ENCODE results near the gene BEST2.

The BEST2 gene

DNA sequence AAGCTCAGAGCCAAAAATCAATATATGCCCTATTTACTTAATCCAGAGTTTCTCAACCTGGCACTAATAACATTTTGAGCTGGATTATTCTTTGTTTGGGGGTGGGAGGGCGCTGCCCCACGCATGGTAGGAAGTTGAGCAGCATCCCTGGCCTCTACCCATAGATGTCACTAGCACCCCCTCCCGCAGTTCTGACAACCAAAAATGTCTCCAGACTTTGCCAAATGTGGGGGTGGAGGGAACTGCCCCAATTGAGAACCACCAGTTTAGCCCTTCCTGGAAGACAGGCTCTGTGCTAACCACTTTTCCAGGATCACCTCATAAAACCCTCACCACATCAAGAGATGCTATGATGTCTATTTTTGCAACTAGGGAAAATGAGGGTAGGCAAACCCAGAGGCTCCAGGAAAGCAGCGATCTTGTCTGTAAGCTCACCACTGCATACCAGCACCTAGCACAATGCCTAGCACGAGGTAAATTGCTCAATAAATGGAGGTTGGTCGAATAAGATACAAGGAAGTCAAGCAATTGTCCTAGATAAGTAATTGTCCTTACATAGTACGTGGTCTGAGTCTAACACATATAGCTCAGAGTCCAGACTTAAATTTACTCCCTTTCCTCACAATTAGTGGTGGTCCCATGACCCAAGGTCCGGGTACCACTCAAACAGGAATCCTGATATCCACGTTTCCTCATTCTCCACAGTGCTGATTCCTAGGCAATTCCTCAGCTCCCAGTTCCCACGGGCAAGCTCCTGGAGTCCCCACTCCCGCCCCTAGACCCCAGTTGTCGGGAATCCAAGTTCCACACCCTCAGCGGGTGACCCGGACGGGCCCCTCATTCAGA lies 18.0 kb upstream of the BEST2 start:
- peak overlapping the region; percentile 97 for H3K27ac ChIP-seq
- TF ChIP-seq ZFX (IDR thresholded peaks at IDR 0.05), result no peak
- TF ChIP-seq, protein P1, sequence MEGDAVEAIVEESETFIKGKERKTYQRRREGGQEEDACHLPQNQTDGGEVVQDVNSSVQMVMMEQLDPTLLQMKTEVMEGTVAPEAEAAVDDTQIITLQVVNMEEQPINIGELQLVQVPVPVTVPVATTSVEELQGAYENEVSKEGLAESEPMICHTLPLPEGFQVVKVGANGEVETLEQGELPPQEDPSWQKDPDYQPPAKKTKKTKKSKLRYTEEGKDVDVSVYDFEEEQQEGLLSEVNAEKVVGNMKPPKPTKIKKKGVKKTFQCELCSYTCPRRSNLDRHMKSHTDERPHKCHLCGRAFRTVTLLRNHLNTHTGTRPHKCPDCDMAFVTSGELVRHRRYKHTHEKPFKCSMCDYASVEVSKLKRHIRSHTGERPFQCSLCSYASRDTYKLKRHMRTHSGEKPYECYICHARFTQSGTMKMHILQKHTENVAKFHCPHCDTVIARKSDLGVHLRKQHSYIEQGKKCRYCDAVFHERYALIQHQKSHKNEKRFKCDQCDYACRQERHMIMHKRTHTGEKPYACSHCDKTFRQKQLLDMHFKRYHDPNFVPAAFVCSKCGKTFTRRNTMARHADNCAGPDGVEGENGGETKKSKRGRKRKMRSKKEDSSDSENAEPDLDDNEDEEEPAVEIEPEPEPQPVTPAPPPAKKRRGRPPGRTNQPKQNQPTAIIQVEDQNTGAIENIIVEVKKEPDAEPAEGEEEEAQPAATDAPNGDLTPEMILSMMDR (conservative IDR thresholded peaks at IDR 0.05), result no peak; the same call in 1 of the 2 replicates

DNA sequence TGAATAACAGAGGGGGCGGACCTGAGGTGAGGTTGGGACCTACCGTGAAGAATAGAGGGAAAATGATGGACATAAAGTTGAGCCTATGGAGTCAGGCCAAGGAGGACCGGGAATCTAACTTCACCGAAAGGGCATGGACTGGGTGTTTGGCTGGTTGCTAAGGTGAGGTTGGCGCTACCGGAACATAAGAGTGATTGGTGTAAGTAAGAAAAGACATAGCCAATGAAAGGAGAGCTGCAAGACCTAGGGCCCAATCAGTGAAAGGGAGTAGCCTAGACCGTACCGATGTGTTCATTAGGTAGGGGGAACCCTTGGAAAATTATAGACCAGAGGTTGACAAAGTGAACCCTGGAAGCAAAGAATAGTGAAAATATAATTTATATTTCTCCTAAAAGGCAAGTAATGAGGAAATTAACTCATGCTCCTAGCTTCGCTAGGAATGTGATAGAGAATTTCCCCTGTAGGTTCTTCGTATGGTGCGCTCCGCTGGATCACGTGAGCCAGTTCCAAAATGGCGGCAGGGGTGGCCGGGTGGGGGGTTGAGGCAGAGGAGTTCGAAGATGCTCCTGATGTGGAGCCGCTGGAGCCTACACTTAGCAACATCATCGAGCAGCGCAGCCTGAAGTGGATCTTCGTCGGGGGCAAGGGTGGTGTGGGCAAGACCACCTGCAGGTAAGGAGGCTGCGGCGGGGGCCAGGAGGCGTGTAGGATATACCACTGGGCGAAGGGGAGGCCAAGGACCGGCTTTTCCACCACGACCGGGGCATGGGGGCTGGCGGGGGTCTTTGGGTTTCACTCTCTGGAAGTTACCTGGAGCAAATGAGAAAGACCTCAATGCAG lies 14.4 kb upstream of the BEST2 start, which contains the start of gene GET3:
Gene GET3, plus strand, starts transcription at position 503 of the 840 bp plus-strand sequence. Its CDS starts 9 bp downstream, at position 512.
- H3K27ac ChIP-seq, result peak within 1 kb of the TSS; percentile 79
- TF ChIP-seq ZFX (IDR thresholded peaks at IDR 0.05), result no peak
- TF ChIP-seq, protein P1 (conservative IDR thresholded peaks at IDR 0.05), result no peak

DNA sequence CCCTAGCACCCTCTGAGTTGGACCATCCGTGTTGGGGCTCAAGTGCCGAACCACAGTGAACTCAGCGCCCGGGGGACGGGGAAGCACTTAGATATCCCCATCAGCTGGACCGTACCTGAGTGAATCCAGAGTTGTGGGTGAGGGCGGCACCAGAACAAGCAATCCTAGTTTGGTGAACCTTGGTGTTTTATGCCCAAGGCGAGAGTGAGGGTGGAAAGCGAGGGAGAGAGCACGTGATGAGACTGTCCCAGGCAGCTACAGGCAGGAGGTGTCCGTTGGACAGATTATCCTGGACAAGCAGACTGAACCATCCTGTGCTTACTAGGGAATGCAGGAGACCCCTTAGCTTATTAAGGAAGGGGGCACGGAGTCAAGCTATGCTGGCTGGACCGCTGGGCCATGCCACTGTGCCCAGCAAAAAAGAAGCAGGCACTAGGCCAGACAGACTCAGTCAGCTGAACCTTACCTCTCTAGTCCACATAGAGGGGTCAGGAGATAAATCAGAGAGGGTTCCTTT lies 13.7 kb upstream of the BEST2 start:
- TF ChIP-seq, protein P1 (conservative IDR thresholded peaks at IDR 0.05), result no peak
- TF ChIP-seq ZFX (IDR thresholded peaks at IDR 0.05), result no peak
- H3K27ac ChIP-seq, result peak overlapping the region; percentile 79

DNA sequence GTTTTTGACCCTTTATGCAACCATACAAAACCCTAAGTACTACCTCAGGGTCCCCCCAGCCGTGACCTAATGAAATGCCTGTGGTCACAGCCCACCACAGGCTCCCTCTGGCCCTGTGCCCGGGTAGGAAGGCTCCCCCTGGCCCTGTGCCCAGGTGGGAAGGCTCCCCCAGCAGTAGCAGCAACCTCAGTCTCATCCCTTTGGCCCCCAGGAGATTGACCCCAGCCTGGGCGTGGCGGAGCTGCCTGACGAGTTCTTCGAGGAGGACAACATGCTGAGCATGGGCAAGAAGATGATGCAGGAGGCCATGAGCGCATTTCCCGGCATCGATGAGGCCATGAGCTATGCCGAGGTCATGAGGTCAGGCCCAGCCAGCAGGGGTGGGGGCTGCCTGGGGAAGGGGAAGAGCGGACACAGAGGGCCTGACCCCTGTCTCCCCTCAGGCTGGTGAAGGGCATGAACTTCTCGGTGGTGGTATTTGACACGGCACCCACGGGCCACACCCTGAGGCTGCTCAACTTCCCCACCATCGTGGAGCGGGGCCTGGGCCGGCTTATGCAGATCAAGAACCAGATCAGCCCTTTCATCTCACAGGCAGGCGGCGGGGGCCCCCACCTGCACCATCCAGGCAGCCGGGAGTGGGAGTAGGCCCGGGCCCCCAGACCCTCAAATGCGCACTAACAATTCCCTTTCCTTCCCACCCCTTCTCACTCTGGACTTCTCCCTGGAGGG lies 6.3 kb upstream of the BEST2 start:
- H3K27ac ChIP-seq, result no peak overlapping the region
- TF ChIP-seq, protein P1 (conservative IDR thresholded peaks at IDR 0.05), result no peak
- no peak for TF ChIP-seq ZFX (IDR thresholded peaks at IDR 0.05)

DNA sequence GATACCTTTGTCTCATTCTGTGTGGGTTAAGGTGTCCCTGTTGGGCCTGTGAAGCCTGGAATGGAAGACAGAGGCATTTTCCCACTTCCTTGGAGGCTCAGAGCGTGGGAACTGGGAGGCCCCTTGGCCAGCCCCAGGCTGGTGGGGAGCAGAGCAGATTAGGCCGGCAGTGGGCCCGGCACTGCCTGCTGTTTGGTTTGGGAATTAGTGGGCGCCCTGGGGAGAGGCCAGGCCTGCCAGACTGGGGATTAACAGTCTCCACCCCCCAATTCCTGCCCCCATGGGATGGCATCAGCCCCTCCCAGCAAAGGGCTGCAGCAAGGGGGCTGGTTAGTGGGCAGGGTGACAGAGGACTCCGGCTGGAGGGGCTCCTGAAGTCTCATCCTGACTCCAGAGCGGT lies 3.1 kb upstream of the BEST2 start:
- no peak overlapping the region for H3K27ac ChIP-seq

DNA sequence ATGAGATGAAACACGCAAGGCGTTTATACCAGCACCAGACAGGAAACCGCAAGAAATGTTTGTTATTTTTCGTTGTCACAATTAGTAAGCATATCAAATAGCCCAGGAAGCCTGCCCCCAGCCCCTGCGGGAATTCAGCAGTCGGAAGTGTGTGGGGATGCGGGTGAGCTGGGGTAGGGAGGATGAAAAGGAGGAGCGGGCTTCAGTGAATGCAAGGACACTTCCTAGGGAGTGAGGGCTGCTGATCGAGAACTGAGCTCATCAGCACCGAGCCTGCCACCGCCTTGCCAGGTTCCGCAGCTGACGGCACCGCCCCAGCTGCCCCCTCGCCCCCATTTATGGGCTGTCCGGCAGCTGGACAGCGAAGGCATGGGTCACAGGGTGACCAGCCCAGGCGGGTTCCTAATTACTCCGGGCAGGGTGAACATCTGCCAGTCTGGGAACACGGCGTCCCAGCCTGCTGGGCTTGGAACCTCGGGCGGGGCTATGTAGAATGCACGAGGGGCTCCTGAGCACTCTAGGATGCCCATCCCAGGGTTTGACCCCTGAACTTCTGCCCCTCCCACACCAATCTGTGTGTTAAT lies 1.6 kb upstream of the BEST2 start:
- H3K27ac ChIP-seq, result no peak overlapping the region
- no peak for TF ChIP-seq ZFX (IDR thresholded peaks at IDR 0.05)
- TF ChIP-seq, protein P1 (conservative IDR thresholded peaks at IDR 0.05), result no peak

More for the DNA sequence above, 3.1 kb upstream of the BEST2 start:
- TF ChIP-seq ZFX (IDR thresholded peaks at IDR 0.05), result no peak
- TF ChIP-seq, protein P1 (conservative IDR thresholded peaks at IDR 0.05), result no peak
